GM21619 (cell line): ENCODE measurements around the gene CFAP99.
"Not testable (repeated sequence)": the region's sequence is repeated elsewhere in the genome, so short reads cannot be mapped to it uniquely, and the experiment has no call there.

ENCODE experiments used
- ATAC-seq: cut with Tn5 transposase; IDR thresholded peaks from one replicate; pipeline ENCODE4 v1.9.1; 2021; ENCODE audit not compliant: unreplicated experiment

The CFAP99 gene

GRCh38 chr4:2465032-2465431 is 46.3 kb downstream of the CFAP99 start:
- ATAC-seq, result no peak

GRCh38 chr4:2465544-2465943 is 46.8 kb downstream of the CFAP99 start:
- not testable (repeated sequence) for ATAC-seq

GRCh38 chr4:2468456-2469191 is 49.9 kb downstream of the CFAP99 start, which contains the start of gene RNF4:
Gene RNF4 (plus strand): TSS chr4:2469106. CDS start chr4:2490494, 21,388 bp downstream.
- peak; percentile 67 for ATAC-seq

GRCh38 chr4:2469192-2469984 is 50.6 kb downstream of the CFAP99 start:
- ATAC-seq, result peak; percentile 49

- ATAC-seq, result no peak
Observed at GRCh38 chr4:2470791-2471190, 52.0 kb downstream of the CFAP99 start.

- ATAC-seq, result no peak
Observed at GRCh38 chr4:2472187-2472586, 53.4 kb downstream of the CFAP99 start.

GRCh38 chr4:2478229-2478628 is 59.5 kb downstream of the CFAP99 start:
- ATAC-seq, result no peak

- no peak for ATAC-seq
Observed at GRCh38 chr4:2480649-2481048, 61.9 kb downstream of the CFAP99 start.

- no peak for ATAC-seq
Observed at GRCh38 chr4:2482192-2482591, 63.4 kb downstream of the CFAP99 start.

GRCh38 chr4:2482693-2483092 is 63.9 kb downstream of the CFAP99 start:
- ATAC-seq, result peak; percentile 47

- no peak for ATAC-seq
Observed at GRCh38 chr4:2483237-2483636, 64.5 kb downstream of the CFAP99 start.

- no peak for ATAC-seq
Observed at GRCh38 chr4:2484185-2484584, 65.4 kb downstream of the CFAP99 start.

GRCh38 chr4:2484993-2485392 is 66.2 kb downstream of the CFAP99 start:
- ATAC-seq, result peak; percentile 56

- no peak for ATAC-seq
Observed at GRCh38 chr4:2485956-2486355, 67.2 kb downstream of the CFAP99 start.

- ATAC-seq, result no peak
Observed at GRCh38 chr4:2486981-2487380, 68.2 kb downstream of the CFAP99 start.

GRCh38 chr4:2487632-2488031 is 68.9 kb downstream of the CFAP99 start:
- ATAC-seq, result peak; percentile 59

GRCh38 chr4:2489081-2489805 is 70.5 kb downstream of the CFAP99 start:
- no peak for ATAC-seq

GRCh38 chr4:2489841-2490552 is 71.2 kb downstream of the CFAP99 start:
- ATAC-seq, result no peak

GRCh38 chr4:2492970-2493369 is 74.2 kb downstream of the CFAP99 start:
- no peak for ATAC-seq

GRCh38 chr4:2494992-2495391 is 76.2 kb downstream of the CFAP99 start:
- ATAC-seq, result no peak

GRCh38 chr4:2497324-2497723 is 78.6 kb downstream of the CFAP99 start:
- ATAC-seq, result no peak
